Measurements from ENCODE around the gene TMEM145.

- TF ChIP-seq SIN3A (IDR thresholded peaks at IDR 0.05; ENCODE audit: borderline replicate concordance, insufficient read depth, low read length) (no peak), REST (IDR thresholded peaks at IDR 0.05; ENCODE audit: insufficient read depth in 1 of 2, low read depth in 2 of 2, low read length in 2 of 2) (no peak), POLR2AphosphoS5 (IDR thresholded peaks at IDR 0.05; ENCODE audit: low read depth, low read length) (no peak)
These were observed 10.4 kb downstream of the TMEM145 start for GRCh38 chr19:42323473-42323851.
